GM08714 (cell line): Measurements from ENCODE around the gene MYO3B.
"Not testable (repeated sequence)": the region's sequence is repeated elsewhere in the genome, so short reads cannot be mapped to it uniquely, and the experiment has no call there.

Source experiments
- H3K4me3 ChIP-seq: fragments of 200-500 bp; sonication (Bioruptor generic); 2 replicates; pipeline ENCODE4 v1.5.1; 2014; ENCODE audit warnings: mild to moderate bottlenecking, low read length, inconsistent platforms
- ZNF274 ChIP-seq: IDR thresholded peaks from 2 replicates; pipeline ENCODE4 v1.6.1; 2012; ENCODE audit warnings: mild to moderate bottlenecking, low read depth, low read length

Gene MYO3B

GRCh38 chr2:170341684-170342623 lies 164.0 kb downstream of the MYO3B start:
- H3K4me3 ChIP-seq: no peak overlapping the region
- no peak for TF ChIP-seq ZNF274

- no peak overlapping the region for H3K4me3 ChIP-seq
- TF ChIP-seq ZNF274: no peak
These were observed 166.9 kb downstream of the MYO3B start for GRCh38 chr2:170344663-170345346.

DNA sequence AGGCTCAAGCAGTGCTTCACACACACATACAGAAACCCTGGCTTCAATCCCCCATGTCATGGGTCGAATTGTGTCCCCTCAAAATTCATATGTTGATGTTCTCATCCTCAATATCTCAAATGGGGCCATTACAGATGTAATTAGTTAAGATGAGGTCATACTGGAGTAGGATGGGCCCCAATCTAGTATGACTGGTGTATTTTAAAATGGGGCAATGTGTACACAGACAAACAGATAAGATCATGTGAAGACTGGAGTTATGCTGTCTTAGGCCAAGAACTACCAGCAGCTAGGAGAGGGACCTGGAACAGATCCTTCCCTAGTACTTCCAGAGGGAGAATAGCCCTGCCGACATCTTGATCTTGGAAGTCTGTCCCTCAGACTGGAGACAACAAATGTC lies 167.7 kb downstream of the MYO3B start:
- no peak for TF ChIP-seq ZNF274
- H3K4me3 ChIP-seq: no peak overlapping the region

- H3K4me3 ChIP-seq: not testable (repeated sequence)
These were observed 171.3 kb downstream of the MYO3B start for GRCh38 chr2:170349269-170349668.

DNA sequence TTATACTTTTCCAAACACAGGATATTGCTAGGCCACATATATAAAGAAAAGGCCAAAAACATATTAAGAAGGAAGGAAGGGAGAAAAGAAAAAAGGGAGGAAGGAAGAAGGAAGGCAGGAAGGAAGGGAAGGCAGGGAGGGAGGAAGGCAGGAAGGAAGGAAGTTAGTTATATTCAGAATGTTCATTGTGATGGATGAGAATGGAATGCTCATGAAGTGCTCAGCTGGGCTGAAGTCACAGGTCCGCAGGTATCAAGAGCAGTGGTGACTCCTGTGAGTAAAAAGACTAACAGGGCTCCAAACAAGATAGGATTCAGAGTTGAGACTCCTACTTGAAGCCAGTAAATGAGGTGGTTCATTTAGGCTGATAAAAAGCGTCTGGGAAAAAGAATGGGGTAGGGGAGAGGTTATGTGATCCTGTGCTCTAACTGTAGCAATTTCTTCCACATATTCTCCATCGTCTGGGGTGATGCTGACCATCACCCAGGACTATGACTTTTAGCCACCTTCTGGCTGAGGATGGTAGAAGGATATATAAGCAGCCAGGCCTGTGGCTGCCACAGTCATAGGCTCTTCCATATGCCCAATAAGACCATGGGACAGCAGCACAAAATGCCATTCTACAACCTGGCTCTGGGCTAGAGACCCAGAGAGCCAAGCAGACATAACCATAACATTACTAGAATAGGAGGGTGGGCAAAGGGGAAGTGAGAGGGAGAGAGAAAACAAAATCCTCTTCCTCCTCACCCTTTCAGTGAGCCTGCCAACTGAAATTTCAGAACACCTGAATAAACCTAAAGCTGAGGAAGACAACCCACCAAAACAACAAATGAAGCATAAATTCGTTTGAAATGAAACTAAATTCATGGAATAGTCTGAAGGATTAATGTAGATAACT lies 173.2 kb downstream of the MYO3B start:
- TF ChIP-seq ZNF274: no peak
- H3K4me3 ChIP-seq: no peak overlapping the region

DNA sequence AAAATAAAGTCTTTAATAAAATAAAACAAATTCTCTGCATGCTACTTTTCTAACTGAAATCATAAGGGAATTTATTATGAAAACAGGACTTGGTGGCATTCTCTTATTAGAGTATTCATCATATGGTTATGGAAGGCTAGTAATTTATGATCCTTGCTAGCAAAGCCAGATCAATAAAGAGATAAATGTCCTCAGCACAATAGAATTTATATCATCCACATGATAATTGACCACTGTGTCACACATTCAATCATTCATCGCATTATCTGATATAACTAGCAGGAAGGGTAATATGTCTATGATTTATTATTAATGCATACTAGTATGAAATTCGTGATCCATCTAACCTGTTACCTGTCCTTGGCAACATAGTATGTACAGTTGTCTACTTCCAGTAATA lies 175.8 kb downstream of the MYO3B start:
- no peak for TF ChIP-seq ZNF274
- H3K4me3 ChIP-seq: no peak overlapping the region

GRCh38 chr2:170354388-170354787 lies 176.4 kb downstream of the MYO3B start:
- H3K4me3 ChIP-seq: no peak overlapping the region
- no peak for TF ChIP-seq ZNF274

GRCh38 chr2:170354855-170355780 lies 177.2 kb downstream of the MYO3B start:
- TF ChIP-seq ZNF274: no peak
- H3K4me3 ChIP-seq: no peak overlapping the region

GRCh38 chr2:170359466-170359865 lies 181.5 kb downstream of the MYO3B start:
- TF ChIP-seq ZNF274: no peak
- H3K4me3 ChIP-seq: no peak overlapping the region

DNA sequence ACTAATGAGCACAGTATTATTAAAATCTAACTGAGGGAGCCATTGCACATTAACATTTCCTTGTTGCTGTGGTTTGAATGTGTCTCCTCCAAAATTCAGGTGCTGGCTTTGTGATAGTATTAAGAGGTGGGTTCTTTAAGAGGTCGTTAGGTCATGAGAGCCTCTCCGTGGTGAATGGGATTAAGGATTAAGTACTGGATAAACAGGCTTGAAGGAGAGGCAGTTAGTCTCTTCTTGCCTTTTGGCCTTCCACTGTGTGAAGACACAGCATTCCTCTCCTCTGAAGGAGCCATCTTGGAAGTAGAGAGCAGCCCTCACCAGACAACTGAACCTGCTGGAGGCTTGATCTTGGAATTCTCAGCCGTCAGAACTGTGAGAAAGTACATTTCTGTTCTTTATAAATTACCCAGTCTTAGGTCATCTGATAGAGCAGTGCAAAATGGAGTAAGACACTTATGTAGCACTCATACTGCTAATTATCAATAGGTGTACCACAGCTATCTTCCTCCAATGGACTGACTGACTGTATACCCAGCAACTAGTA lies 182.7 kb downstream of the MYO3B start:
- TF ChIP-seq ZNF274: no peak

DNA sequence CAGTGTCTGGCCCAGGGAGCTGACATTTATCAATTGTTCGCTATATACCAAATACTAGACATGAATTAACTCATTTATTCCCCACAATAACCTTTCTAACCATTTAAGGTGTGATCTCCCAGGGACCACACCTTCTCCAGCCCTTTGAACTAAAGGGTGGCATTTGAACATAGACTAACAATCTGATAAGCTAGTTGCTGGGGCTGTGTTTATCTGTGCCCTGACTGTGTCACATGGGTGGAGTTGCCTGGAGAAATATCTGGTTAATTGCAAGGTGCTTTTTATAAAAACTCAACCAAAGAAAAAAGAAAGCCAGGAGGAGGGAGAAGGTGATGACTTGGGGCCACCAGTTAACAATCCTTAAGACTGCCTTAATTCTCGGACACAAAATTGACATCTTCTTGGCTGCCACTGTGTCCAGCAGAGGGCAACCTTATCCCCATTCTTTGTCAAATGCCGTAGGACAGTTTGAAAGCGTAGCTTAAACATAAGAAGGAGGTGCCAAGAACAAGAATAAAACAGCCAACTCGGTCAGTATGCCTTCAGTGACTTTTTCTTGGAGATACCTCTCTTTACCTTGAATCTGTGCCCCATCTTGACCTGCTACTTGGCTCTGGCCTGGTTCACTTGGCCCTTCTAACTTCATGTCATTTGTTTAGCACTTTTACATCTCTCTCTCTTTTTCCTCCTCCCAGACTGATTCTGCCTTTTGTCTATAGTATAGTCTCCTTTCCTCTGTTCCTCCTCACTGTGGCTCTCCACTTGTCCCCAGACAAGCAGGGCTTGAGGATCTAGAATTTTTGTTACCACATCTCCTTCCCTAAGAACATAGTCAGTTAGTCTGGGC lies 183.4 kb downstream of the MYO3B start:
- H3K4me3 ChIP-seq: no peak overlapping the region
- no peak for TF ChIP-seq ZNF274

More for the DNA sequence above, 182.7 kb downstream of the MYO3B start:
- no peak overlapping the region for H3K4me3 ChIP-seq

DNA sequence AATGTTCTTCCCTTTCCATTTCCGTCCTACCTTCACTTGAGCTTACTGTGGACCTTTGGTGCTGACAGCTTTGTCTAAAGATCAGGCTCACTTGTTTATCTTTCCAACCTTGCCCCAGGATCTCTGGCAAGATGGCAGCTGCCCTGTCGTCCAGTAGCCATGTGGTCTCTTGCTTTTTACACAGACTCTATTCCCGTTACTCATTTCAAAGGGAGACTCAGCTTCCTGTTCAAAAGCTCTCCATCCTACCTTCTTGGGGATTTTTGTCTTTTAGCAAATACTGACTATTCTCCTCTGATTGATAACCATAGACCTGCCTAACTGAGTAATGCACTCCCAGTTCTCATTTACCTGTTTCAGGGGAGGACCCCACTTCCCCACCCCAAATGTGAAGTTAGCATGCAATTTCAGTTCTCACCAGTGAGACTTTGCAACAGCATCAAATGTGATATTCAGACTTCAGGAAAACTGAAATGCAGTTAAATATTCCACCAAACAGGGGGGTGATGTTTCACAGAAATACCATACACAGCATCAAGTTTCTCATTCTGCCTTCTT lies 184.4 kb downstream of the MYO3B start:
- no peak for TF ChIP-seq ZNF274
- no peak overlapping the region for H3K4me3 ChIP-seq
